Measurements from ENCODE around the gene ZNF740.
"Not testable (repeated sequence)": the region's sequence is repeated elsewhere in the genome, so short reads cannot be mapped to it uniquely, and the experiment has no call there.

The ZNF740 gene, protein sequence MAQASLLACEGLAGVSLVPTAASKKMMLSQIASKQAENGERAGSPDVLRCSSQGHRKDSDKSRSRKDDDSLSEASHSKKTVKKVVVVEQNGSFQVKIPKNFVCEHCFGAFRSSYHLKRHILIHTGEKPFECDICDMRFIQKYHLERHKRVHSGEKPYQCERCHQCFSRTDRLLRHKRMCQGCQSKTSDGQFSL

GRCh38 chr12:53180220-53180930 lies at the start of gene ZNF740, which contains the start of gene CSAD:
Gene ZNF740 (plus strand): TSS chr12:53180722. CDS start chr12:53181984, 1,262 bp downstream.
Gene CSAD (minus strand): TSS chr12:53180925. CDS start chr12:53173470, 7,455 bp downstream.
- peak; percentile 98 for DNase-seq

- DNase-seq: no peak
Observed at GRCh38 chr12:53131844-53132243, 48.7 kb upstream of the ZNF740 start.

DNA sequence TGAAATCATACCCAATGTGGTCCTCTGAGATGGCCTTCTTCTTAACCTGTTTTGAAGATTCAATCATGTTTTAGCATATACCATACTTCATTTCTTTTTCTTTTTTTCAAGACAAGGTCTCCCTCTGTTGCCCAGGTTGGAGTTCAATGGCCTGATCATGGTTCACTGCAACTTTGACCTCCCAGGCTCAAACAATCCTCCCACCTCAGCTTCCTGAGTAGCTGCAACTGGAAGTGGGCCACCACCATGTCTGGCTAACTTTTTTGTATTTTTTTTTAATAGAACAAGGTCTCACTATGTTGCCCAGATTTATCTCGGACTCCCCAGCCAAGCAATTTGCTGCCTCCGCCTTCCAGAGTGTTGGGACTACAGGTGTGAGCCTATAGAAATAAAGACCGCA lies 46.8 kb upstream of the ZNF740 start:
- DNase-seq: no peak

GRCh38 chr12:53143355-53143754 lies 37.2 kb upstream of the ZNF740 start:
- DNase-seq: no peak

- no peak for DNase-seq
Observed at GRCh38 chr12:53145383-53146260, 34.9 kb upstream of the ZNF740 start.

GRCh38 chr12:53147181-53147580 lies 33.3 kb upstream of the ZNF740 start:
- no peak for DNase-seq

- no peak for DNase-seq
Observed at GRCh38 chr12:53147653-53148052, 32.9 kb upstream of the ZNF740 start.

GRCh38 chr12:53151039-53151438 lies 29.5 kb upstream of the ZNF740 start:
- DNase-seq: no peak

GRCh38 chr12:53152390-53152789 lies 28.1 kb upstream of the ZNF740 start:
- DNase-seq: no peak

GRCh38 chr12:53159195-53159839 lies 21.2 kb upstream of the ZNF740 start:
- no peak for DNase-seq

DNA sequence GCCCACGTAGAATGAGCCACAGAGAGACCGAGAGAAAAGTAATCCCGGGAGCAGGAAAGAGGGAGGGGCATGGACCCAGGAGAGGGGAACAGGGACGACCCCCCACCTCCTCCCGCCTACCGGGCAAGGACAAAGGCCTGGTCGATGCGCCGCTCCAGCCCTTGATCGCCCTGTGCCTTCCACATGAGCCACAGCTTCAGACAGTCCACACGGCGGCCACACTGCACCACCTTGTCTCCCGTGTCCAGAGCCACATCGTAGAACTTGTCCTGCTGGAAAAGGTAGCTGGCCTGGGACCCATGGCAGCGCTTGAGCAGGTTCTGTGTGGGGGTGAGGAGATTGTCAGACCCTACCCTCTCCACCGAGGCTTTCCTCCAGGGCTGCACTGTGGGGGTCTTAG lies 20.5 kb upstream of the ZNF740 start:
- DNase-seq: no peak

- no peak for DNase-seq
Observed at GRCh38 chr12:53160673-53161072, 19.8 kb upstream of the ZNF740 start.

GRCh38 chr12:53161119-53161911 lies 19.2 kb upstream of the ZNF740 start:
- DNase-seq: no peak

GRCh38 chr12:53163008-53163407 lies 17.5 kb upstream of the ZNF740 start:
- not testable (repeated sequence) for DNase-seq

DNA sequence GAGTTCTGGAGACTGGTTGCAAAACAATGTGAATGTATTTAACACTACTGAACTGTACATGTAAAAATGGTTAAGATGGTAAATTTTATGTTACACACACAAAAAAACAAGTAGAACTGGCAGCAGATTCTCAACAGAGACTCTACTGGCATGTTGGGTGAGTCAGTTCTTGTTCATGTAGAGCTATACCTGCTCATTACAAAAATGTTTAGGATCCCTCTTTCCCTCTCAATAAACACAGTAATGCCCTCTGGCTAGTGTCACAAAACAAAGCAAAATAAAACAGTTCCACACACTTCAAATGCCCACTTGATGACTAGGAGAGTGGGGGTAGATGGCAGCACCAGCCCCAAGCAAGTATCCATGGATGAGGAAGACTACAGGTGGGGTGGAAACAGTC lies 13.7 kb upstream of the ZNF740 start:
- no peak for DNase-seq

DNA sequence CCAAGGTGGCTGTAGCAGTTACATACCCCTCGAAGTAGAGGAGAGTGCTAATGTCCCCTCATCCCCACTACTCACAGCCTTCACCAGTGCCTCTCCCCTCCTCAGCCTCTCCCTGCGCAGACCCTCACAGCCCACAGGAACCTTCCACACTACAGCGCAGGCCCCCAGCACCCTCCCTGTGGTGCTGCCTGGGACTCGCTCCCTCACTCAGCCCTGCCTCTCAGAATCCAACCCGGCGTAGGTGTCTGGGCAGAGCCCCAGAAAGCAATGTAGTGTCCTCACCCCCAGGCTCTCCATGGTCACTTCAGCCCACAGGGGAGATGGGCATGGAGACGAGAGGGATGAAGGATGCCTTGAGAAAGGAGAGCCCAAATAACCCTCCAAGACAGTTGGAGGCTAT lies 10.9 kb upstream of the ZNF740 start:
- no peak for DNase-seq

DNA sequence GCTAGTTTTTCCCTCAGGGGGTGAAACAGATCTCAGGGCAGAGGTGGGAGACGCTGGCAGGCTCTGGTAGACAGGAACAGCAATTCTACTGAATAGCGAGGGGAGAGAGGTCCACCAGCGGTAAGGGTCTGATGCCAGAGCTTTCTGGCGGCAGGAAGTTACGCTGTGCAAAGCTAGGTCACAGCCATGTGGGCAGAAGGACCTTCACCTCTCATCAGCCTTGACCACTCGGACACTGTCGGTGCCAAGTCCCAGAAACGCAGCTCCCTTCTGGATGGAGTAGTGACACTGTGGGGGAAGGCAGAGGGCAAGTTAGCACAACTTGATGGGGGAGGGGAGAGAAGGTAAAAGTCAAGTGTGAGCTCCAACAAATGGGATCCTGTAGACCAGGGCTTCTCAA lies 10.3 kb upstream of the ZNF740 start:
- no peak for DNase-seq

DNA sequence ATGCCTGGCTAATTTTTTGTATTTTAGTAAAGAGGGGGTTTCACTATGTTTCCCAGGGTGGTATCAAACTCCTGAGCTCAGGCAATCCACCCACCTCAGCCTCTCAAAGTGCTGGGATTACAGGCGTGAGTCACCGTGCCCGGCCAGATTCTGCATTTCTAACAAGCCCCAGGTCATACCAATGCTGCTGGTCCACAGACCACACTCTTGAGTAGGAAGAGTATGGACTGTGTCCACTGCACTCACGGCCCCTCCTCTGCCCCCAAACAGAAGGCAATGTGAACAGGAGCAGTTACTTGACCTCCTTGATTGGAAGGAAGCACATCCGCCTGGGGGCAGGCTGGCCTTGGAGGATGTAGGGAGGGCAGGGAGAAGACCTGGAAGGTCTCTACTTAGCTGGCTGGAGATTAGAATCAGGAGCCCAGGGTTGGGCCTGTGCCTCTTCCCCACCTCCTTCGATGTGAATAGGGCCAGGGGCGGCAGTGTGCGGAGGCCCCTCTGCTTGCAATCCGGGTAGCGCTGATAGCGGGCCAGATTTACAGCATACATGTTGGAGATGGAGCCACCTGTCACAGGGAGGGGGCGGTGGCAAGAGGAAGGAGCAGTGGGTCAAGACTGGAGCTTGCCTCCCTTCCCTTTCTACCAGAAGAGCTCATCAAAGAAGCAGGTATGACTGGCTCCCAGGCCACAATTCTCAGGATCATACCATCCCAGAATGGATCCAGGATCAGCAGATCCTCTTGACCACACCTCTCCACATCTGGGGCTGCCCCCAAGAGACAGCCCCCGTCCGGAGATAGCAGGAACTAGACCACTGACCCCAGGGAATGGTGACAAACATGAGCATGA lies 9.4 kb upstream of the ZNF740 start:
- DNase-seq: no peak

DNA sequence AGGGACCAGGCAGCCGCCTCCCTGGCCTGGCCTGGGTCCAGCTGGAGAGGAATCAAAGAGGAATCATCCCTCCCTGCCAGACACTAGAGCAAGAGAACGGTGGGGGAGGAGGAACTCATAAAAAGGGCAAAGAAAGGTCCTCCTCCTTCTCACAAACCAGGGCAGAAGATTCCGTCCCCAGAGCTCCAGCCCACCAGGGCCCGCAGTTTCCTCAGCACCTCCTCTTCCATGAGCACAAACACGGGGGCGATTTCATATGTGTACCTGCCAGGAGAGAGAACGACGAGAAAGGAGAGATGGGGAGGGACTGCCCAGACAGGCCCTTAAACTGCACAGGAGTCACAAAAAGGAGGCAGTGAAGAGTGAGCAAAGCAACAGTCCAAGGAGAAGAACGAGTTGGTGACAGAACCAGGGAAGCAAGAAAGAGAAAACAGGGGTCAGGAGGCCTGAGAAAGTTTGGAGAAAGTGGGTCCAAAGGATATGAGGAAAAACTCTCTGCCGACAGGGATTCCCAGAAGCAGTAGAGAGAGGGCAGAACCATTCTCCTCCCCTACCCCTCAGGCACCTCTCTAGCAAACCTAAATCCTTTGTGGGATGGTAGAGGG lies 8.7 kb upstream of the ZNF740 start:
- DNase-seq: no peak

- DNase-seq: no peak
Observed at GRCh38 chr12:53172352-53172751, 8.2 kb upstream of the ZNF740 start.

Data from NCI-H2171 (cell line).